HCT116 (cell line): Measurements from ENCODE around the gene POLR1B. TPM values are rescaled to one million over a fixed set of nuclear protein-coding genes. Genes with fewer than 3 reads are reported as not detected.

Experiments
- ATAC-seq: fragments of 200-7000 bp; cut with Tn5 transposase; 2 replicates; pipeline ENCODE4 v1.9.1; 2020; ENCODE audit warnings: mild to moderate bottlenecking, moderate library complexity
- BruUV-seq: library from RNA; stranded (reverse); fragments of 400-500 nt; replicated peaks from 2 replicates; lab custom pipeline; 2021; lab: Mats Ljungman, UMichigan
- CTCF ChIA-PET: fragments of 300-600 bp; sonication (Branson Sonifier 250); formaldehyde crosslinking; loops from one replicate; lab custom pipeline; 2021; ENCODE audit warnings: antibody characterized with exemption; lab: Charles Lee
- POLR2A ChIA-PET: fragments of 300-600, 350-600 bp; sonication (Branson Sonifier 250); formaldehyde crosslinking; loops from one replicate; lab custom pipeline; 2021; ENCODE audit warnings: antibody characterized with exemption; lab: Charles Lee
- RAD21 ChIA-PET, 2 experiments: fragments of 300-600 bp; sonication (Branson Sonifier 250); formaldehyde crosslinking; loops; one replicate each; lab custom pipeline; 2023; ENCODE audit warnings: low total read pairs in 2 of 2; ENCODE audit not compliant: uncharacterized antibody in 2 of 2, unreplicated experiment in 2 of 2, low non-redundant PET in 1 of 2; lab: Charles Lee
- DNase-seq: peaks from one replicate; pipeline ENCODE4 v3.0.0-alpha.2; 2010; ENCODE audit warnings: low read depth, low spot score
- H2AFZ ChIP-seq: fragments of 200-600 bp; shearing (Covaris generic), sonication (generic); 2 replicates; pipeline ENCODE4 v1.6.1; 2017; ENCODE audit warnings: low read depth, mixed run types, mixed read lengths, antibody characterized with exemption, low read length; ENCODE audit not compliant: poor library complexity, severe bottlenecking
- H3K27ac ChIP-seq: 2 replicates; pipeline ENCODE4 v1.5.1; 2012; ENCODE audit warnings: low read depth, low read length
- H3K27me3 ChIP-seq: fragments of 200-600 bp; sonication (generic); 2 replicates; pipeline ENCODE4 v1.6.1; 2016; ENCODE audit warnings: mixed run types, low read length, mixed read lengths; ENCODE audit not compliant: insufficient read depth
- H3K36me3 ChIP-seq, 2 experiments: fragments of 200-500 bp in 1 of 2; fragments of 200-600 bp in 1 of 2; sonication (Bioruptor generic) in 1 of 2; sonication (generic) in 1 of 2; 2 replicates each; pipeline versions ENCODE4 v1.5.1 to v1.6.1; 2014 to 2016; ENCODE audit warnings: low read length in 2 of 2, inconsistent platforms in 1 of 2, mixed read lengths in 1 of 2, mixed run types in 1 of 2; ENCODE audit not compliant: insufficient read depth in 2 of 2, control insufficient read depth in 1 of 2
- H3K4me1 ChIP-seq, 2 experiments: fragments of 200-600 bp in 1 of 2; sonication (generic) in 1 of 2; 2 replicates each; pipeline versions ENCODE4 v1.5.1 to v1.6.1; 2012 to 2017; ENCODE audit warnings: low read length in 2 of 2, inconsistent platforms in 1 of 2, mild to moderate bottlenecking in 1 of 2, mixed read lengths in 1 of 2, mixed run types in 1 of 2, moderate library complexity in 1 of 2; ENCODE audit not compliant: insufficient read depth in 2 of 2, control insufficient read depth in 1 of 2
- H3K4me2 ChIP-seq: fragments of 200-600 bp; sonication (generic); 2 replicates; pipeline ENCODE4 v1.6.1; 2017; ENCODE audit warnings: mixed run types, low read length, mixed read lengths
- H3K4me3 ChIP-seq, 2 experiments: fragments of 200-600 bp in 1 of 2; sonication (generic) in 1 of 2; replicated peaks in 1 of 2; 2 replicates each; pipeline ENCODE4 v1.5.1; 2011 to 2016; ENCODE audit warnings: low read length in 2 of 2, control low read depth in 1 of 2, low read depth in 1 of 2, mild to moderate bottlenecking in 1 of 2, mixed read lengths in 1 of 2, mixed run types in 1 of 2
- H3K79me2 ChIP-seq: fragments of 200-600 bp; sonication (generic); 2 replicates; pipeline ENCODE4 v1.6.1; 2017; ENCODE audit warnings: mild to moderate bottlenecking, mixed run types, low read length, moderate library complexity, mixed read lengths; ENCODE audit not compliant: insufficient read depth
- H3K9ac ChIP-seq: fragments of 200-600 bp; sonication (generic); 2 replicates; pipeline ENCODE4 v1.6.1; 2016; ENCODE audit warnings: low read length, mixed read lengths
- H3K9me2 ChIP-seq: fragments of 200-600 bp; sonication (generic), shearing (Covaris generic); 2 replicates; pipeline ENCODE4 v1.6.1; 2017; ENCODE audit warnings: mixed run types, mild to moderate bottlenecking, moderate library complexity; ENCODE audit not compliant: insufficient read depth
- H3K9me3 ChIP-seq, 2 experiments: fragments of 200-500 bp in 1 of 2; fragments of 200-600 bp in 1 of 2; sonication (Bioruptor generic) in 1 of 2; sonication (generic) in 1 of 2; 2 replicates each; pipeline ENCODE4 v1.6.1; 2014 to 2017; ENCODE audit warnings: low read length in 2 of 2, mixed read lengths in 2 of 2, inconsistent platforms in 1 of 2, low read depth in 1 of 2, mild to moderate bottlenecking in 1 of 2, mixed run types in 1 of 2, moderate library complexity in 1 of 2; ENCODE audit not compliant: control insufficient read depth in 1 of 2, insufficient read depth in 1 of 2
- H4K20me1 ChIP-seq: fragments of 200-600 bp; sonication (generic), shearing (Covaris generic); 2 replicates; pipeline ENCODE4 v1.6.1; 2017; ENCODE audit warnings: mixed run types, mild to moderate bottlenecking, moderate library complexity; ENCODE audit not compliant: insufficient read depth
- CBX3 ChIP-seq: IDR thresholded peaks from 2 replicates; pipeline ENCODE4 v1.6.1; 2012; ENCODE audit warnings: low read depth
- CEBPB ChIP-seq: IDR thresholded peaks from 2 replicates; pipeline ENCODE4 v1.6.1; 2012; ENCODE audit warnings: low read depth
- EGR1 ChIP-seq: IDR thresholded peaks from 2 replicates; pipeline ENCODE4 v1.6.1; 2012; ENCODE audit warnings: low read depth
- ELF1 ChIP-seq: IDR thresholded peaks from 2 replicates; pipeline ENCODE4 v1.6.1; 2012; ENCODE audit warnings: low read depth, borderline replicate concordance
- EZH2phosphoT487 ChIP-seq: fragments of 200-600 bp; IDR thresholded peaks from 2 replicates; pipeline ENCODE4 v1.6.1; 2018; ENCODE audit warnings: antibody characterized with exemption, borderline replicate concordance
- FOSL1 ChIP-seq: IDR thresholded peaks from 2 replicates; pipeline ENCODE4 v1.6.1; 2012; ENCODE audit warnings: low read depth
- JUND ChIP-seq: IDR thresholded peaks from 2 replicates; pipeline ENCODE4 v1.6.1; 2012
- POLR2A ChIP-seq: IDR thresholded peaks from 2 replicates; pipeline ENCODE4 v1.7.0; 2011; ENCODE audit warnings: borderline replicate concordance; ENCODE audit not compliant: insufficient read depth, insufficient read length; ENCODE audit errors: extremely low read depth
- POLR2AphosphoS5 ChIP-seq: IDR thresholded peaks from 2 replicates; pipeline ENCODE4 v1.6.1; 2011; ENCODE audit warnings: mild to moderate bottlenecking, low read depth, low read length, moderate library complexity
- RAD21 ChIP-seq: IDR thresholded peaks from 2 replicates; pipeline ENCODE4 v1.6.1; 2012; ENCODE audit warnings: low read depth, mild to moderate bottlenecking
- REST ChIP-seq: IDR thresholded peaks from 2 replicates; pipeline ENCODE4 v1.6.1; 2012; ENCODE audit warnings: low read depth
- SIN3A ChIP-seq: IDR thresholded peaks from 2 replicates; pipeline ENCODE4 v1.6.1; 2012; ENCODE audit warnings: low read depth
- SP1 ChIP-seq: IDR thresholded peaks from 2 replicates; pipeline ENCODE4 v1.6.1; 2012; ENCODE audit warnings: low read depth
- SRF ChIP-seq: IDR thresholded peaks from 2 replicates; pipeline ENCODE4 v1.6.1; 2012; ENCODE audit warnings: low read depth
- ZBTB33 ChIP-seq: IDR thresholded peaks from 2 replicates; pipeline ENCODE4 v1.6.1; 2011; ENCODE audit warnings: mild to moderate bottlenecking, low read length, moderate library complexity; ENCODE audit not compliant: insufficient replicate concordance; ENCODE audit errors: extremely low read depth
- ZFX ChIP-seq: fragments of 450-650 bp; IDR thresholded peaks from 2 replicates; pipeline ENCODE4 v1.6.1; 2017
- ZNF274 ChIP-seq: fragments of 200-500 bp; sonication (Bioruptor generic); IDR thresholded peaks from 2 replicates; pipeline ENCODE4 v1.6.1; 2014; ENCODE audit warnings: mild to moderate bottlenecking, low read depth, low read length, inconsistent platforms
- intact Hi-C: fragments of 100-400 bp; cut with micrococcal nuclease; formaldehyde crosslinking; loops from 2 replicates; pipeline ENCODE4 v1.10.0; 2022
- total RNA-seq: library from RNA; stranded (reverse); gene quantifications from one replicate; pipeline ENCODE4 v1.2.1, GENCODE V29; 2021; ENCODE audit not compliant: unreplicated experiment
- TF ChIP-seq, protein P1 (sequence below): IDR thresholded peaks from 2 replicates; pipeline ENCODE4 v1.6.1; 2012
- TF ChIP-seq, protein P2 (sequence below), 3 experiments: fragments of 200-600 bp in 1 of 3; sonication (generic) in 1 of 3; IDR thresholded peaks in 2 of 3; conservative IDR thresholded peaks in 1 of 3; 2 replicates each; pipeline ENCODE4 v1.5.1; 2012 to 2017; ENCODE audit warnings: low read depth in 2 of 3, low read length in 2 of 3, antibody characterized with exemption in 1 of 3, borderline replicate concordance in 1 of 3, control low read depth in 1 of 3, mild to moderate bottlenecking in 1 of 3, mixed read lengths in 1 of 3, mixed run types in 1 of 3, moderate library complexity in 1 of 3; ENCODE audit not compliant: insufficient read depth in 1 of 3

The POLR1B gene
- total RNA-seq, 1 experiment from 2014 or later, result 57.7 TPM

- ChIA-PET RAD21 (no interaction called here), POLR2A (no interaction called here), CTCF (no interaction called here)
- no peak overlapping the region for H3K4me3 ChIP-seq
- peaks cover 10 to 20% of the 10 kb centered on the region in 2 experiments for H3K4me1 ChIP-seq
- H4K20me1 ChIP-seq, result no peaks in the 10 kb centered on the region
- peaks cover 10% of the 10 kb centered on the region; the same call in 1 of the 2 replicates for H3K79me2 ChIP-seq
- H3K27ac ChIP-seq, result no peak overlapping the region
- no peaks in the 10 kb centered on the region for H3K9me2 ChIP-seq
- H3K9me3 ChIP-seq, result no peaks in the 10 kb centered on the region
- no peak overlapping the region for H3K4me2 ChIP-seq
- ATAC-seq, result no peak
- BruUV-seq, result no TSS peak
- no peak for DNase-seq
- H3K9ac ChIP-seq, result no peak overlapping the region
- no peak overlapping the region for H2AFZ ChIP-seq
- no peaks in the 10 kb centered on the region for H3K27me3 ChIP-seq
- intact Hi-C loops, result loop anchor here (5.0 kb wide), 3 partner anchors 147 to 693 kb away; partner anchors contain the start of gene ZC3H8
- peaks cover 9 to 21% of the 10 kb centered on the region in 2 experiments; a peak in 3 of 4 replicates for H3K36me3 ChIP-seq
- no peak for TF ChIP-seq ELF1
- TF ChIP-seq POLR2AphosphoS5, result no peak
- TF ChIP-seq POLR2A, result no peak
- TF ChIP-seq, protein P1, sequence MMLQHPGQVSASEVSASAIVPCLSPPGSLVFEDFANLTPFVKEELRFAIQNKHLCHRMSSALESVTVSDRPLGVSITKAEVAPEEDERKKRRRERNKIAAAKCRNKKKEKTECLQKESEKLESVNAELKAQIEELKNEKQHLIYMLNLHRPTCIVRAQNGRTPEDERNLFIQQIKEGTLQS, result no peak
- no peak for TF ChIP-seq SRF
- TF ChIP-seq SP1, result no peak
- TF ChIP-seq ZNF274, result no peak
- no peak for TF ChIP-seq ZFX
- TF ChIP-seq CEBPB, result no peak
- TF ChIP-seq SIN3A, result no peak
- no peak for TF ChIP-seq EZH2phosphoT487
- TF ChIP-seq RAD21, result no peak
- no peak for TF ChIP-seq REST
- TF ChIP-seq CBX3, result no peak
- no peak for TF ChIP-seq EGR1
- no peak for TF ChIP-seq FOSL1
- TF ChIP-seq, protein P2, sequence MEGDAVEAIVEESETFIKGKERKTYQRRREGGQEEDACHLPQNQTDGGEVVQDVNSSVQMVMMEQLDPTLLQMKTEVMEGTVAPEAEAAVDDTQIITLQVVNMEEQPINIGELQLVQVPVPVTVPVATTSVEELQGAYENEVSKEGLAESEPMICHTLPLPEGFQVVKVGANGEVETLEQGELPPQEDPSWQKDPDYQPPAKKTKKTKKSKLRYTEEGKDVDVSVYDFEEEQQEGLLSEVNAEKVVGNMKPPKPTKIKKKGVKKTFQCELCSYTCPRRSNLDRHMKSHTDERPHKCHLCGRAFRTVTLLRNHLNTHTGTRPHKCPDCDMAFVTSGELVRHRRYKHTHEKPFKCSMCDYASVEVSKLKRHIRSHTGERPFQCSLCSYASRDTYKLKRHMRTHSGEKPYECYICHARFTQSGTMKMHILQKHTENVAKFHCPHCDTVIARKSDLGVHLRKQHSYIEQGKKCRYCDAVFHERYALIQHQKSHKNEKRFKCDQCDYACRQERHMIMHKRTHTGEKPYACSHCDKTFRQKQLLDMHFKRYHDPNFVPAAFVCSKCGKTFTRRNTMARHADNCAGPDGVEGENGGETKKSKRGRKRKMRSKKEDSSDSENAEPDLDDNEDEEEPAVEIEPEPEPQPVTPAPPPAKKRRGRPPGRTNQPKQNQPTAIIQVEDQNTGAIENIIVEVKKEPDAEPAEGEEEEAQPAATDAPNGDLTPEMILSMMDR (IDR thresholded peaks at IDR 0.05 in 2 of 3, conservative IDR thresholded peaks at IDR 0.05 in 1 of 3; ENCODE audit: borderline replicate concordance in 1 of 3, insufficient read depth in 1 of 3, low read depth in 2 of 3, low read length in 2 of 3), result no peak
- TF ChIP-seq JUND, result no peak
- TF ChIP-seq ZBTB33, result no peak
These were observed 37.8 kb downstream of the POLR1B start for GRCh38 chr2:112580084-112580483.
